Left ventricle myocardium inferior (tissue), 1 donor: ENCODE measurements around the gene CAMK2D. TPM values are rescaled to one million over a fixed set of nuclear protein-coding genes. Genes with fewer than 3 reads are reported as not detected.

Experiments
- DNase-seq: peaks from one replicate; pipeline ENCODE4 v3.0.0-alpha.2; 2020
- H3K27ac ChIP-seq: fragments of 200-600 bp; replicated peaks from 2 replicates; pipeline ENCODE4 v1.8.0; 2021
- H3K27me3 ChIP-seq: fragments of 200-600 bp; 2 replicates; pipeline ENCODE4 v1.8.0; 2021; ENCODE audit warnings: low read depth
- H3K36me3 ChIP-seq: fragments of 200-600 bp; 2 replicates; pipeline ENCODE4 v1.8.0; 2021
- H3K4me1 ChIP-seq: fragments of 200-600 bp; 2 replicates; pipeline ENCODE4 v1.8.0; 2021
- H3K4me3 ChIP-seq: fragments of 200-600 bp; 2 replicates; pipeline ENCODE4 v1.8.0; 2021; ENCODE audit warnings: mild to moderate bottlenecking, moderate library complexity
- H3K9me3 ChIP-seq: fragments of 200-600 bp; replicated peaks from 2 replicates; pipeline ENCODE4 v1.8.0; 2021
- CTCF ChIP-seq: fragments of 200-600 bp; IDR thresholded peaks from 2 replicates; pipeline ENCODE4 v1.8.0; 2021; ENCODE audit warnings: antibody characterized with exemption, mild to moderate bottlenecking, borderline replicate concordance
- intact Hi-C: fragments of 100-400 bp; cut with micrococcal nuclease; formaldehyde crosslinking; loops from one replicate; pipeline ENCODE4 v1.11.0; 2022
- total RNA-seq: library from RNA; stranded (reverse); fragmentation: NEBNext Ultra II Directional; extraction: Animal tissue kit (Norgen Biotek cat#: 25700); gene quantifications from one replicate; pipeline ENCODE4 v1.2.1, GENCODE V29; 2021
- donor health status: DM: no; HTN: yes; CAD: no; lungs with severe emphysema.

CAMK2D gene
- total RNA-seq, 1 donor from 2014 or later = 223 TPM

GRCh38 chr4:113701169-113701568, 60.4 kb downstream of the CAMK2D start:
- peaks cover 57% of the 10 kb centered on the region for H3K4me1 ChIP-seq
- intact Hi-C loops = no loop called here
- no peak for DNase-seq
- H3K9me3 ChIP-seq = no peaks in the 10 kb centered on the region
- H3K27me3 ChIP-seq = no peaks in the 10 kb centered on the region
- no peak for TF ChIP-seq CTCF
- H3K27ac ChIP-seq = no peak overlapping the region
- no peaks in the 10 kb centered on the region for H3K36me3 ChIP-seq
- no peak overlapping the region for H3K4me3 ChIP-seq

DNA sequence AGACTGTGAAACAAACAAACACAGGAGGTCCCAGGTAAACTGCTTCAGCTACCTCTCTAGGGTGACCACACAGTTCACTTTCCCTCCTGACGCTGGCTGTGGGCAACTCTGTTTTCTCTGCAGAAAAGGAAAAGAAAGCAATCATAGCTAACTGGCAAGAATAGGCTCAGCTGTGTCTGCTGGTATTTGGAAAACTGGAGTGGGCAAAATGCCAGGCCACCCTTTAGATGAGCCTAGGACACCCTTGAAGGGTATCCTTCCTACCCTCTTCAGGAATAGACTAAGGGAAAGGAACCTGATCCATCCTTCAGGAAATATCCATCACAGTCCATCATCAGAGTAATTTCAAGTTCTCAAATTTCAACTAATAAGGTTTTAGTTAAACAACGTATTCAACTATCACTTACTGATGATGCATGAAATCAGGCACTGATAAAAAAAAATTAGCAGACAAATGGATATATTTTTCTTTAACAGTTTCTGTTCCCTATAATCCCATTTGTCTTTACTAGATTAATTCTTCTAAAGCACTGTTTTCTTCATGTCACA, 60.9 kb downstream of the CAMK2D start:
- DNase-seq = no peak
- TF ChIP-seq CTCF = no peak
- Histone ChIP-seq H3K27me3 (no peaks in the 10 kb centered on the region), H3K36me3 (no peaks in the 10 kb centered on the region), H3K27ac (no peak overlapping the region), H3K4me3 (no peak overlapping the region), H3K9me3 (no peaks in the 10 kb centered on the region), H3K4me1 (peaks cover 57% of the 10 kb centered on the region)
- intact Hi-C loops = no loop called here

- peaks cover 66% of the 10 kb centered on the region for H3K4me1 ChIP-seq
- H3K4me3 ChIP-seq = no peak overlapping the region
- H3K27ac ChIP-seq = no peak overlapping the region
- H3K27me3 ChIP-seq = no peaks in the 10 kb centered on the region
- intact Hi-C loops = no loop called here
- H3K9me3 ChIP-seq = no peaks in the 10 kb centered on the region
- H3K36me3 ChIP-seq = no peaks in the 10 kb centered on the region
- DNase-seq = no peak
- TF ChIP-seq CTCF = no peak
These were observed 61.8 kb downstream of the CAMK2D start for GRCh38 chr4:113699772-113700171.

DNA sequence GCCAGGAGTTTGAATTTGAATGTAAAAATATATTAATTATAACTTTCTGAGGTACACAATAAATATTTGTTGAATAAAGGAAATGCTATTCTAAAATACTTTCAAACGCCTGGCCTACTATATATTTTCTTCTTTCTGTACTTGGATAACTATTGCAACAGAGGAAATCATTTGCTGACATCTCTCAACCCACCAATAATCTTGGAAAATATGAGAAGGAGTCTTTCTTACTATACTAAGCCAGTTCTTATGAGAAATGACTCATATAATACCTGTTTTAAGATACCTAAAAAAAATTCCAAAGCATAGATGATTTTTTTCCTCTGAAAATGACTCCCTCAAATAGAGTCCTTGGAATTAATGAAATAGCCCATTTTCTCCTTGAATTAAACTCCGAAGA, 64.1 kb downstream of the CAMK2D start:
- Histone ChIP-seq H3K9me3 (no peaks in the 10 kb centered on the region), H3K4me1 (peaks cover 82% of the 10 kb centered on the region), H3K4me3 (no peak overlapping the region), H3K27ac (no peak overlapping the region), H3K36me3 (no peaks in the 10 kb centered on the region), H3K27me3 (no peaks in the 10 kb centered on the region)
- intact Hi-C loops = no loop called here
- no peak for TF ChIP-seq CTCF
- no peak for DNase-seq

- Histone ChIP-seq H3K4me3 (no peak overlapping the region), H3K9me3 (no peaks in the 10 kb centered on the region), H3K36me3 (no peaks in the 10 kb centered on the region), H3K4me1 (peaks cover 88% of the 10 kb centered on the region), H3K27me3 (no peaks in the 10 kb centered on the region), H3K27ac (no peak overlapping the region)
- no peak for DNase-seq
- intact Hi-C loops = no loop called here
- no peak for TF ChIP-seq CTCF
These were observed 66.0 kb downstream of the CAMK2D start for GRCh38 chr4:113695328-113696169.
